Liver (tissue), 9 donors: ENCODE measurements around the gene MAP4K4. TPM values are rescaled to one million over a fixed set of nuclear protein-coding genes. Genes with fewer than 3 reads are reported as not detected.

ENCODE experiments used
- DNase-seq: peaks from one replicate; pipeline ENCODE4 v3.0.0-alpha.2; 2017; ENCODE audit warnings: low spot score
- H3K27ac ChIP-seq, 2 donors: one replicate each; pipeline ENCODE4 v1.7.0; 2013; ENCODE audit warnings: inconsistent platforms in 2 of 2, low read length in 2 of 2, control low read depth in 1 of 2, low read depth in 1 of 2, mild to moderate bottlenecking in 1 of 2
- H3K27me3 ChIP-seq, 4 donors: one replicate each; pipeline versions ENCODE4 v1.6.1 to v1.7.0; 2013; ENCODE audit warnings: low read length in 3 of 4, inconsistent platforms in 1 of 4, mild to moderate bottlenecking in 1 of 4, moderate library complexity in 1 of 4; ENCODE audit not compliant: control insufficient read depth in 4 of 4, insufficient read depth in 4 of 4
- H3K36me3 ChIP-seq, 4 donors: one replicate each; pipeline versions ENCODE4 v1.6.1 to v1.7.0; 2013; ENCODE audit warnings: low read length in 3 of 4, mild to moderate bottlenecking in 3 of 4, low read depth in 1 of 4, moderate library complexity in 1 of 4; ENCODE audit not compliant: control insufficient read depth in 4 of 4, insufficient read depth in 3 of 4
- H3K4me1 ChIP-seq, 4 donors: one replicate each; pipeline versions ENCODE4 v1.6.1 to v1.7.0; 2013; ENCODE audit warnings: low read length in 3 of 4, mild to moderate bottlenecking in 3 of 4, moderate library complexity in 1 of 4; ENCODE audit not compliant: control insufficient read depth in 4 of 4, insufficient read depth in 4 of 4
- H3K4me3 ChIP-seq, 3 donors: one replicate each; pipeline versions ENCODE4 v1.6.1 to v1.7.0; 2013; ENCODE audit warnings: low read length in 3 of 3, control low read depth in 1 of 3, low read depth in 1 of 3, mild to moderate bottlenecking in 1 of 3
- H3K9ac ChIP-seq, 2 donors: one replicate each; pipeline ENCODE4 v1.7.0; 2013; ENCODE audit warnings: low read length in 2 of 2, mild to moderate bottlenecking in 2 of 2, moderate library complexity in 2 of 2, control low read depth in 1 of 2, low read depth in 1 of 2
- H3K9me3 ChIP-seq, 4 donors: one replicate each; pipeline versions ENCODE4 v1.6.1 to v1.7.0; 2013; ENCODE audit warnings: low read length in 3 of 4; ENCODE audit not compliant: control insufficient read depth in 4 of 4
- CTCF ChIP-seq: fragments of 150-350 bp; IDR thresholded peaks from 2 replicates; pipeline ENCODE4 v1.5.1; 2017; ENCODE audit warnings: improper control_type of control experiment, low read depth, low read length; ENCODE audit not compliant: missing input control
- EGR1 ChIP-seq, 2 donors: IDR thresholded peaks; 2 replicates each; pipeline ENCODE4 v1.6.1; 2016 to 2018; ENCODE audit warnings: antibody characterized with exemption in 2 of 2, low read depth in 2 of 2
- FOXA1 ChIP-seq: IDR thresholded peaks from 2 replicates; pipeline ENCODE4 v1.6.1; 2016; ENCODE audit warnings: antibody characterized with exemption
- FOXA2 ChIP-seq: IDR thresholded peaks from 2 replicates; pipeline ENCODE4 v1.6.1; 2016; ENCODE audit warnings: antibody characterized with exemption
- GABPA ChIP-seq, 2 donors: IDR thresholded peaks in 1 of 2; conservative IDR thresholded peaks in 1 of 2; 2 replicates each; pipeline ENCODE4 v1.6.1; 2016; ENCODE audit warnings: antibody characterized with exemption in 2 of 2, mild to moderate bottlenecking in 1 of 2, moderate library complexity in 1 of 2
- HNF4A ChIP-seq, 2 donors: conservative IDR thresholded peaks; 2 replicates each; pipeline ENCODE4 v1.6.1; 2016; ENCODE audit warnings: antibody characterized with exemption in 2 of 2, mild to moderate bottlenecking in 2 of 2
- HNF4G ChIP-seq: IDR thresholded peaks from 2 replicates; pipeline ENCODE4 v1.6.1; 2016; ENCODE audit warnings: antibody characterized with exemption
- JUND ChIP-seq, 2 donors: IDR thresholded peaks; 2 replicates each; pipeline ENCODE4 v1.6.1; 2016; ENCODE audit warnings: antibody characterized with exemption in 2 of 2
- MAX ChIP-seq: IDR thresholded peaks from 2 replicates; pipeline ENCODE4 v1.6.1; 2016; ENCODE audit warnings: antibody characterized with exemption
- NR2F2 ChIP-seq: IDR thresholded peaks from 2 replicates; pipeline ENCODE4 v1.6.1; 2016; ENCODE audit warnings: antibody characterized with exemption
- RAD21 ChIP-seq, 2 donors: IDR thresholded peaks; 2 replicates each; pipeline ENCODE4 v1.6.1; 2016; ENCODE audit warnings: antibody characterized with exemption in 2 of 2, mild to moderate bottlenecking in 2 of 2
- REST ChIP-seq: IDR thresholded peaks from 2 replicates; pipeline ENCODE4 v1.6.1; 2016; ENCODE audit warnings: antibody characterized with exemption, mild to moderate bottlenecking
- RXRA ChIP-seq, 2 donors: IDR thresholded peaks; 2 replicates each; pipeline ENCODE4 v1.6.1; 2017 to 2018; ENCODE audit warnings: antibody characterized with exemption in 2 of 2, mild to moderate bottlenecking in 1 of 2
- SP1 ChIP-seq: IDR thresholded peaks from 2 replicates; pipeline ENCODE4 v1.6.1; 2018; ENCODE audit warnings: antibody characterized with exemption, mild to moderate bottlenecking
- TAF1 ChIP-seq: conservative IDR thresholded peaks from 2 replicates; pipeline ENCODE4 v1.6.1; 2016; ENCODE audit warnings: antibody characterized with exemption, mild to moderate bottlenecking
- YY1 ChIP-seq: IDR thresholded peaks from 2 replicates; pipeline ENCODE4 v1.6.1; 2016; ENCODE audit warnings: antibody characterized with exemption, mild to moderate bottlenecking
- ZBTB33 ChIP-seq: IDR thresholded peaks from 2 replicates; pipeline ENCODE4 v1.6.1; 2016; ENCODE audit warnings: antibody characterized with exemption
- WGBS: extraction: QIAGEN DNeasy Blood & Tissue Kit; methylation state at CpG from one replicate; pipeline ENCODE4 v1.1.7; 2013; 5-methylcytosine and 5-hydroxymethylcytosine counted together
- polyA plus RNA-seq, 2 donors: library from polyadenylated mRNA; stranded (reverse) in 1 of 2; unstranded in 1 of 2; fragments of 200-250 nt in 1 of 2; fragments of >200 nt in 1 of 2; fragmentation: Nextera tagmentation in 1 of 2; extraction: Ambion mirVana in 1 of 2; gene quantifications; one replicate each; pipeline versions ENCODE4 v1.2.1 to v1.2.3, GENCODE V29; 2013 to 2015
- total RNA-seq, 2 donors: library from RNA; depleted of rRNA; stranded (reverse); fragments of >200 nt; gene quantifications; one replicate each; pipeline ENCODE4 v1.2.3, GENCODE V29; 2014
- donor health status: healthy.
- donor health status: healthy.
- donor health status: healthy.
- donor health status: healthy.
- donor health status: healthy.

The MAP4K4 gene
- total and polyA plus RNA-seq, 4 donors, result 9.1 to 40.0 (median 23.6) TPM

- H3K27me3 ChIP-seq, result no peaks in the 10 kb centered on the region
- H3K4me1 ChIP-seq, result no peaks in the 10 kb centered on the region
- H3K4me3 ChIP-seq, result no peak overlapping the region
- H3K27ac ChIP-seq, result no peak overlapping the region
- 92% methylated on average over 5 of the region's 5 CpGs for WGBS
- DNase-seq, result no peak
- no peaks in the 10 kb centered on the region for H3K9me3 ChIP-seq
- no peaks in the 10 kb centered on the region for H3K36me3 ChIP-seq
- no peak overlapping the region for H3K9ac ChIP-seq
- TF ChIP-seq CTCF, result no peak
- TF ChIP-seq RXRA (IDR thresholded peaks at IDR 0.05), result no peak
- no peak for TF ChIP-seq FOXA2
- no peak for TF ChIP-seq HNF4A (conservative IDR thresholded peaks at IDR 0.05)
- no peak for TF ChIP-seq RAD21 (IDR thresholded peaks at IDR 0.05)
- TF ChIP-seq HNF4G, result no peak
- no peak for TF ChIP-seq MAX
- TF ChIP-seq NR2F2, result no peak
- TF ChIP-seq REST, result no peak
- no peak for TF ChIP-seq JUND (IDR thresholded peaks at IDR 0.05)
- TF ChIP-seq EGR1 (IDR thresholded peaks at IDR 0.05; ENCODE audit: low read depth in 2 of 2), result no peak
- no peak for TF ChIP-seq TAF1
- no peak for TF ChIP-seq YY1
- no peak for TF ChIP-seq ZBTB33
- TF ChIP-seq GABPA (IDR thresholded peaks at IDR 0.05 in 1 of 2, conservative IDR thresholded peaks at IDR 0.05 in 1 of 2), result no peak
- TF ChIP-seq FOXA1, result no peak
- TF ChIP-seq SP1, result no peak
Observed at GRCh38 chr2:101679801-101680487, 17.6 kb upstream of the MAP4K4 start.
